Osteoblast (primary cell): ENCODE measurements around the gene SCGB3A2. TPM values are rescaled to one million over a fixed set of nuclear protein-coding genes. Genes with fewer than 3 reads are reported as not detected.

Source experiments
- DNase-seq: peaks from one replicate; pipeline ENCODE4 v3.0.0; 2011; ENCODE audit warnings: low spot score, mixed read lengths; ENCODE audit not compliant: insufficient read length; ENCODE audit errors: missing footprints
- H2AFZ ChIP-seq: 2 replicates; pipeline ENCODE4 v1.6.0; 2011; ENCODE audit warnings: mild to moderate bottlenecking, low read length
- H3K27ac ChIP-seq: 2 replicates; pipeline ENCODE4 v1.5.1; 2011; ENCODE audit warnings: mild to moderate bottlenecking, low read depth, low read length, moderate library complexity
- H3K27me3 ChIP-seq: 2 replicates; pipeline ENCODE4 v1.6.0; 2012; ENCODE audit warnings: mild to moderate bottlenecking, control low read depth, inconsistent platforms, low read length, moderate library complexity; ENCODE audit not compliant: insufficient read depth
- H3K36me3 ChIP-seq: 2 replicates; pipeline ENCODE4 v1.5.1; 2011; ENCODE audit warnings: mild to moderate bottlenecking, low read length, control low read depth, moderate library complexity; ENCODE audit not compliant: insufficient read depth
- H3K4me1 ChIP-seq: 2 replicates; pipeline ENCODE4 v1.5.1; 2011; ENCODE audit warnings: mild to moderate bottlenecking, low read length, control low read depth, moderate library complexity; ENCODE audit not compliant: insufficient read depth
- H3K4me2 ChIP-seq: 2 replicates; pipeline ENCODE4 v1.6.0; 2011; ENCODE audit warnings: mild to moderate bottlenecking, low read length; ENCODE audit not compliant: insufficient read depth
- H3K4me3 ChIP-seq: fragments of 200-600 bp; sonication (generic); 3 replicates; pipeline ENCODE4 v1.5.1; 2012; ENCODE audit warnings: mild to moderate bottlenecking, low read length, inconsistent platforms; ENCODE audit not compliant: insufficient read depth
- H3K79me2 ChIP-seq: 2 replicates; pipeline ENCODE4 v1.6.0; 2012; ENCODE audit warnings: mild to moderate bottlenecking, low read length, control low read depth, inconsistent platforms; ENCODE audit not compliant: insufficient read depth
- H3K9me3 ChIP-seq: 2 replicates; pipeline ENCODE4 v1.5.1; 2011; ENCODE audit warnings: low read depth, low read length, control low read depth
- H4K20me1 ChIP-seq: 2 replicates; pipeline ENCODE4 v1.6.0; 2012; ENCODE audit warnings: mild to moderate bottlenecking, low read length, control low read depth; ENCODE audit not compliant: insufficient read depth
- total RNA-seq: library from RNA; depleted of rRNA; stranded (reverse); fragments of >200 nt; gene quantifications from 2 replicates; pipeline ENCODE4 v1.2.3, GENCODE V29; 2012
- TF ChIP-seq, protein P1 (sequence below): IDR thresholded peaks from 2 replicates; pipeline ENCODE4 v1.5.1; 2011; ENCODE audit warnings: mild to moderate bottlenecking, low read depth, low read length, moderate library complexity; ENCODE audit errors: extremely low read depth

Gene SCGB3A2
- total RNA-seq, 1 donor: not detected

DNA sequence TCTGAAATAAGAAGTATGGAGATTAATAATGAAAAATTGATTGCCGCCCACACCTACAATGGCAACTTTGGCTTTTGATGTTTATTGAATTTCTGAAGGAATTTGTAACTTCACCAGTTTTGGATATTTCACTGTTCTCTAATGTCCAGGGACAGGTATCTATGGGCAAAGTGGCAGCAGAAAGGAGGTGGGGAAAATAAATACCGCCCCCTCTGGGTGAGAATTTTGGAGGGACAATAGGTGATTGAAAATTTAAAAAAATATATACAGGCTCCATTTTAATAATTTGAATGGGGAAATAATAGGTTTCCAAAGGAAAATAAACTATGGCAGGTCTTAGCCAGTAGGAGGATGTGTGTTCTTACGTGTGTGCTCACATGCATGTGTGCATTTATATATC lies 1.3 kb downstream of the SCGB3A2 start:
- Histone ChIP-seq H4K20me1 (no peaks in the 10 kb centered on the region), H2AFZ (no peak overlapping the region), H3K27me3 (no peaks in the 10 kb centered on the region), H3K4me2 (no peak overlapping the region), H3K9me3 (no peaks in the 10 kb centered on the region), H3K27ac (no peak overlapping the region), H3K36me3 (no peaks in the 10 kb centered on the region), H3K79me2 (no peaks in the 10 kb centered on the region), H3K4me3 (no peak overlapping the region), H3K4me1 (no peaks in the 10 kb centered on the region)
- TF ChIP-seq, protein P1, sequence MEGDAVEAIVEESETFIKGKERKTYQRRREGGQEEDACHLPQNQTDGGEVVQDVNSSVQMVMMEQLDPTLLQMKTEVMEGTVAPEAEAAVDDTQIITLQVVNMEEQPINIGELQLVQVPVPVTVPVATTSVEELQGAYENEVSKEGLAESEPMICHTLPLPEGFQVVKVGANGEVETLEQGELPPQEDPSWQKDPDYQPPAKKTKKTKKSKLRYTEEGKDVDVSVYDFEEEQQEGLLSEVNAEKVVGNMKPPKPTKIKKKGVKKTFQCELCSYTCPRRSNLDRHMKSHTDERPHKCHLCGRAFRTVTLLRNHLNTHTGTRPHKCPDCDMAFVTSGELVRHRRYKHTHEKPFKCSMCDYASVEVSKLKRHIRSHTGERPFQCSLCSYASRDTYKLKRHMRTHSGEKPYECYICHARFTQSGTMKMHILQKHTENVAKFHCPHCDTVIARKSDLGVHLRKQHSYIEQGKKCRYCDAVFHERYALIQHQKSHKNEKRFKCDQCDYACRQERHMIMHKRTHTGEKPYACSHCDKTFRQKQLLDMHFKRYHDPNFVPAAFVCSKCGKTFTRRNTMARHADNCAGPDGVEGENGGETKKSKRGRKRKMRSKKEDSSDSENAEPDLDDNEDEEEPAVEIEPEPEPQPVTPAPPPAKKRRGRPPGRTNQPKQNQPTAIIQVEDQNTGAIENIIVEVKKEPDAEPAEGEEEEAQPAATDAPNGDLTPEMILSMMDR: no peak
- DNase-seq: no peak

DNA sequence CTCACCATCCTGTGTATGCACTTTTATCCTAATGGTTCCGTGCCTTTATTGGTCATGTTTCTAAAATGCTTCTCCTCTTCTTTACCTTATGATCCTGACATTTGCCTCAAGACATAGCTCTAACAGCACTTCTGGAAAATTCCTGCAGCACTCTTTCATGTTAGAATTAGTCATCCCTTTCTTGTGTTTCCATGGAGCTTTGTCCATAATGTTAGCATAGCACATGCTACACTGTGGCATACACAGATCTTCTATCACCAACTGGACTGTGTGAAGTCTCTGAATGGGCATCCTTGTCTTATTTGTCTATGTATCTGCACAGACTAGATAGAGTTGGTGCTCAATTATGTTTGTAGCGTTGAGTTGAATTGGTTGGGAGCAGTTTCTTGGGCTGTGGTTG lies 2.0 kb downstream of the SCGB3A2 start:
- TF ChIP-seq, protein P1: no peak
- no peak overlapping the region for H3K4me2 ChIP-seq
- H3K36me3 ChIP-seq: no peaks in the 10 kb centered on the region
- H3K27me3 ChIP-seq: no peaks in the 10 kb centered on the region
- H3K27ac ChIP-seq: no peak overlapping the region
- no peak overlapping the region for H2AFZ ChIP-seq
- DNase-seq: no peak
- no peaks in the 10 kb centered on the region for H4K20me1 ChIP-seq
- H3K4me3 ChIP-seq: no peak overlapping the region
- H3K4me1 ChIP-seq: no peaks in the 10 kb centered on the region
- H3K79me2 ChIP-seq: no peaks in the 10 kb centered on the region
- no peaks in the 10 kb centered on the region for H3K9me3 ChIP-seq

DNA sequence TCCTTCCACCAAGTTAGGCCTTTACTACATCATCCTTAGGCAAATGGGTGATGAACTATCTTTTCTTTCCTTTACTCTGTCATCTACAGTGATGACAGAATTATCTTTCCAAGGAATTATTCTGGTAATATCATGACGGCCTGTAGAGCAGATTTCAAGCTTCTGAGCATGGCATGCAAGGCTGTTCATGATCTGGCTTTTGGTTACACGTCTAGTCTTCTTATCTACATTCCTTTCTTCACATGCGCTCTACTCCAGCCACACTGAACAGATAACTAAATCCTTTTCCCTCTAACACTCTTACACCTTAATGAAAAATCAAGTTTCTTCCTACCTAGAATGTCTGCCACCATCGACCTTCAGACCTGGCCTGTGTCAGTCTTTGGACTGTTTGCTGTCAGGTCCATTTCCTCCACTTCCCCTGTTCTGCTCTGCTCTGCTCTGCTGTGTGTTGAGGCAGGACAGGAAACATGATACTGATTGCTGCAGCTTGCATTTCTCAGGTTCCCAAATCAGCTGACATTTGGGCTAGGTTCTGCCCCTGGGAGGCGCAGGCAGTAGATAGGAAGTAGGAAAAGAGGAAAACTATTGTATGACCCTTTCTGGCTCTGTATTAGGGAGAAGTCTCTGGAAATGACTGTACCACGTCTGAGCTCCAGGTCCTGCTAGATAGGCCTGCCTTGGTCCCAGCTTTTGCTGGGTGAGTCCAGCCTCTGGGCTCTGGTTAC lies 4.2 kb downstream of the SCGB3A2 start:
- H3K4me1 ChIP-seq: no peaks in the 10 kb centered on the region
- H3K36me3 ChIP-seq: no peaks in the 10 kb centered on the region
- H3K4me3 ChIP-seq: no peak overlapping the region
- no peak overlapping the region for H3K4me2 ChIP-seq
- no peaks in the 10 kb centered on the region for H4K20me1 ChIP-seq
- TF ChIP-seq, protein P1: no peak
- no peaks in the 10 kb centered on the region for H3K9me3 ChIP-seq
- no peaks in the 10 kb centered on the region for H3K27me3 ChIP-seq
- no peak overlapping the region for H3K27ac ChIP-seq
- DNase-seq: no peak
- no peaks in the 10 kb centered on the region for H3K79me2 ChIP-seq
- H2AFZ ChIP-seq: no peak overlapping the region

DNA sequence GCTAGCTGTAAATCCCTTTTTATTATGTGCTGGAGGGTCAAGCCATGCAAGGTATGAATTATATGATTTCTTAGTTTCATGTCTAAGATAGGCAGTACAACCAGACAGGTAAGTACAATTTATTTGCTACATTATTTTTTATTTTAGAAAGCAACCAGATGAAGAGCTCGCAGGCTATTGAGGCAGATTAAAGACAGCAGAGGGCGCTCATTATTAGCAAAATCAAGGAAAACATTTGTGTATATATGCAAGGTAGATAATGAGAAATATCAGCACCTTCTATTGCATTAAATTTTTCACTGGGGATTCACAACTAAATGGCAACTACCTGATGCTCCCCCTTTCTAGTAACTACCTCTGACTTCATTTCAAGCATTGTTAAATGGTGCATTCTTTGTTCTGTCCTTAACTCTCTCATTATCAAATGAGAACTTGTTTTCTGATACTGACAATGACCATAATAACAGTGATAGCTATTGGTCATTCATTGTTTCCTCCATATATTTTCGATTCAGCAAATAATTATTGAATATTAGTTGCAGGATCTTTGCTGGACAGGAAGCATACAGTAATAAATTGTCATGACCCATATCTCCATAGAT lies 8.6 kb downstream of the SCGB3A2 start:
- Histone ChIP-seq H3K79me2 (no peaks in the 10 kb centered on the region), H3K36me3 (no peaks in the 10 kb centered on the region), H3K4me3 (no peak overlapping the region), H2AFZ (no peak overlapping the region), H3K4me2 (no peak overlapping the region), H3K4me1 (peaks cover 3% of the 10 kb centered on the region), H3K27ac (no peak overlapping the region), H4K20me1 (no peaks in the 10 kb centered on the region), H3K9me3 (no peaks in the 10 kb centered on the region), H3K27me3 (no peaks in the 10 kb centered on the region)
- TF ChIP-seq, protein P1: peak; percentile 58
- DNase-seq: no peak
